HepG2 (cell line): Measurements from ENCODE around the gene ANKRD29. TPM values are rescaled to one million over a fixed set of nuclear protein-coding genes. Genes with fewer than 3 reads are reported as not detected.
A peak's percentile ranks its signal among the peaks of the same experiment; 100 is the strongest.

ENCODE experiments used
- AGO1 ChIP-seq: fragments of 200-400 bp; formaldehyde crosslinking; IDR thresholded peaks from 2 replicates; pipeline ENCODE4 v1.6.1; 2017; ENCODE audit warnings: mild to moderate bottlenecking, low read depth, low read length, moderate library complexity; ENCODE audit not compliant: poor library complexity, severe bottlenecking
- BCLAF1 ChIP-seq: fragments of 450-650 bp; IDR thresholded peaks from 2 replicates; pipeline ENCODE4 v1.6.1; 2017; ENCODE audit warnings: mild to moderate bottlenecking
- BRCA1 ChIP-seq: sonication (generic); formaldehyde crosslinking; IDR thresholded peaks from 2 replicates; pipeline ENCODE4 v1.4.0; 2020; ENCODE audit warnings: missing genetic modification reagents
- CERS6 ChIP-seq: sonication (generic); formaldehyde crosslinking; IDR thresholded peaks from 2 replicates; pipeline ENCODE4 v1.5.0; 2020; ENCODE audit warnings: missing genetic modification reagents
- E2F1 ChIP-seq: sonication (generic); formaldehyde crosslinking; IDR thresholded peaks from 2 replicates; pipeline ENCODE4 v1.5.0; 2020; ENCODE audit warnings: missing genetic modification reagents
- HCFC1 ChIP-seq: fragments of 150-350 bp; IDR thresholded peaks from 2 replicates; pipeline ENCODE4 v1.6.1; 2014; ENCODE audit warnings: low read depth, low read length
- KLF15 ChIP-seq: sonication (generic); formaldehyde crosslinking; IDR thresholded peaks from 2 replicates; pipeline ENCODE4 v1.8.1; 2023; ENCODE audit warnings: borderline replicate concordance, mild to moderate bottlenecking, inconsistent platforms, missing genetic modification reagents, mixed read lengths
- NCOA5 ChIP-seq: sonication (generic); formaldehyde crosslinking; IDR thresholded peaks from 2 replicates; pipeline ENCODE4 v1.4.0; 2020; ENCODE audit warnings: missing genetic modification reagents
- PHB2 ChIP-seq: fragments of 450-650 bp; IDR thresholded peaks from 2 replicates; pipeline ENCODE4 v1.6.1; 2018; ENCODE audit not compliant: partially characterized antibody
- PRPF4 ChIP-seq: fragments of 200-400 bp; formaldehyde crosslinking; IDR thresholded peaks from 2 replicates; pipeline ENCODE4 v1.6.1; 2016; ENCODE audit warnings: low read length, low read depth; ENCODE audit not compliant: poor library complexity, severe bottlenecking
- RFX3 ChIP-seq: IDR thresholded peaks from 2 replicates; pipeline ENCODE4 v1.6.1; 2016; ENCODE audit warnings: missing biosample characterization, missing genetic modification reagents
- SIN3A ChIP-seq: IDR thresholded peaks from 2 replicates; pipeline ENCODE4 v1.6.1; 2011; ENCODE audit warnings: low read depth, mild to moderate bottlenecking, control low read depth, low read length, borderline replicate concordance
- ZBTB39 ChIP-seq: sonication (generic); formaldehyde crosslinking; IDR thresholded peaks from 2 replicates; pipeline ENCODE4 v1.5.0; 2020; ENCODE audit warnings: missing genetic modification reagents
- ZKSCAN5 ChIP-seq: sonication (generic); formaldehyde crosslinking; IDR thresholded peaks from 2 replicates; pipeline ENCODE4 v1.5.1; 2020; ENCODE audit warnings: mild to moderate bottlenecking, missing genetic modification reagents
- ZNF256 ChIP-seq: sonication (generic); formaldehyde crosslinking; conservative IDR thresholded peaks from 2 replicates; pipeline ENCODE4 v1.4.0; 2020; ENCODE audit warnings: missing genetic modification reagents
- ZNF276 ChIP-seq: sonication (generic); formaldehyde crosslinking; IDR thresholded peaks from 2 replicates; pipeline ENCODE4 v1.4.0; 2020; ENCODE audit warnings: mild to moderate bottlenecking, low read depth, missing genetic modification reagents
- ZNF34 ChIP-seq: sonication (generic); formaldehyde crosslinking; IDR thresholded peaks from 2 replicates; pipeline ENCODE4 v1.4.0; 2020; ENCODE audit warnings: mild to moderate bottlenecking, missing genetic modification reagents, borderline replicate concordance
- ZNF430 ChIP-seq: sonication (generic); formaldehyde crosslinking; IDR thresholded peaks from 2 replicates; pipeline ENCODE4 v1.9.0; 2021; ENCODE audit warnings: mild to moderate bottlenecking, missing genetic modification reagents
- ZNF777 ChIP-seq: sonication (generic); formaldehyde crosslinking; IDR thresholded peaks from 2 replicates; pipeline ENCODE4 v1.4.0; 2020; ENCODE audit warnings: missing genetic modification reagents
- ZNF788 ChIP-seq: sonication (generic); formaldehyde crosslinking; IDR thresholded peaks from 2 replicates; pipeline ENCODE4 v1.5.0; 2020; ENCODE audit warnings: mild to moderate bottlenecking, missing genetic modification reagents, borderline replicate concordance
- polyA plus RNA-seq, 8 experiments: library from polyadenylated mRNA; depleted of rRNA in 3 of 8; stranded (reverse) in 7 of 8; unstranded in 1 of 8; fragments of >200 nt; fragmentation: Illumina TruSeq in 4 of 8; extraction: Trizol in 4 of 8; gene quantifications; 2 replicates each; pipeline versions ENCODE4 v1.2.1 to v1.2.3, GENCODE V29; 2011 to 2016; ENCODE audit warnings: low read depth in 4 of 8, missing spikeins in 1 of 8, mixed read lengths in 1 of 8; ENCODE audit not compliant: insufficient read depth in 1 of 8
- total RNA-seq, 5 experiments: library from RNA; depleted of rRNA; stranded (reverse); fragments of >200 nt; fragmentation: Illumina TruSeq; extraction: Trizol; gene quantifications; 2 replicates each; pipeline ENCODE4 v1.2.3, GENCODE V29; 2016; ENCODE audit warnings: low read depth in 1 of 5

The ANKRD29 gene
- total and polyA plus RNA-seq, 2 of the 13 experiments (the other 11 are each of a cell fraction or from before 2014, with no cell fraction given): not detected

GRCh38 chr18:23586249-23587196, 76.2 kb downstream of the ANKRD29 start, which contains the start of gene NPC1 (continued):
- no peak for TF ChIP-seq CERS6 (CRISPR knock-in tag)
- TF ChIP-seq PHB2: no peak
- TF ChIP-seq NCOA5: no peak
- no peak for TF ChIP-seq ZNF256 (CRISPR knock-in tag)
- peak; percentile 55; the same call in 1 of the 2 replicates for TF ChIP-seq ZNF777 (CRISPR knock-in tag)
- TF ChIP-seq ZNF276: no peak
- TF ChIP-seq RFX3 (CRISPR knock-in tag): no peak
- peak; percentile 14; the same call in 1 of the 2 replicates for TF ChIP-seq E2F1
- TF ChIP-seq ZNF430 (CRISPR knock-in tag): peak; percentile 54; the same call in 1 of the 2 replicates
- TF ChIP-seq BCLAF1: no peak
- TF ChIP-seq AGO1: peak; percentile 53
- TF ChIP-seq SIN3A: peak; percentile 66; the same call in 1 of the 2 replicates
- peak; percentile 22; the same call in 1 of the 2 replicates for TF ChIP-seq ZNF788 (CRISPR knock-in tag)
- no peak for TF ChIP-seq PRPF4
- TF ChIP-seq BRCA1: no peak
- no peak for TF ChIP-seq HCFC1
- TF ChIP-seq ZBTB39 (CRISPR knock-in tag): no peak; the same call in 1 of the 2 replicates
- no peak for TF ChIP-seq KLF15
- no peak for TF ChIP-seq ZKSCAN5
- TF ChIP-seq ZNF34 (CRISPR knock-in tag): peak; percentile 81; the same call in 1 of the 2 replicates
